ENCODE data around the gene WWTR1.

DNA sequence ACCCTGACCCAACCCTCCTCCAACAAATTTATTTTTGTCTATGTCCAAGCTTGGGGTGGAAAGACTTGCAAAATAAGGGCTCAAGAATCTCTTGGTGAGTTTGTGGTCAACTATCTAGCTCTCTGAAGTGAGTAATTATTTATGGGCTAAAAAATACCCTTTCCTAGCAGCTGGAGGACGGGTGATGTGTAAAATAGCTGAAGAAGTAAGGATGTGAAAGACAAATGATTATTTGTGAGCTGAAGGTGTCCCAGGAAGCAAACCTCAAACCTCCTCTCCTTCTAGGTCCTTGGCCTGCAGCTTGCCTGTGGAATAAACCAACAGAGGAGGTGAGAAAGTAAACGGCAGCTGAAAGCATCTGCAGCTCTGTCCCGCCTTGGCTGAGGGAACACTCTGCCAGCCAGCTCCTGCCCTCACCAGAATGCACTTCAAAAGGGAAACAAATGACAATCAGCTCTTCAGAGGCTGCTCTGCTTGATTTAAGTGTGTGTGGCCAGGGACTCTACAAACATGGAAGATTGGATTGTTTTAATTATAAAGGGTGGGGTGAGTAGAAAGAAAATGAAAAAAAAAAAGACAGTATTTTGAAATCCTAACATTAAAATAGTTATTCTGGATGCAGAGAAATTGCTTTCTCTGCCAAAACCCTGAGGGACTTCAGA lies 123.0 kb downstream of the WWTR1 start:
- TF ChIP-seq ZFP36 (IDR thresholded peaks at IDR 0.05; ENCODE audit: borderline replicate concordance, partially characterized antibody) (no peak), USF2 (IDR thresholded peaks at IDR 0.05) (no peak)
- TF ChIP-seq, protein P1, sequence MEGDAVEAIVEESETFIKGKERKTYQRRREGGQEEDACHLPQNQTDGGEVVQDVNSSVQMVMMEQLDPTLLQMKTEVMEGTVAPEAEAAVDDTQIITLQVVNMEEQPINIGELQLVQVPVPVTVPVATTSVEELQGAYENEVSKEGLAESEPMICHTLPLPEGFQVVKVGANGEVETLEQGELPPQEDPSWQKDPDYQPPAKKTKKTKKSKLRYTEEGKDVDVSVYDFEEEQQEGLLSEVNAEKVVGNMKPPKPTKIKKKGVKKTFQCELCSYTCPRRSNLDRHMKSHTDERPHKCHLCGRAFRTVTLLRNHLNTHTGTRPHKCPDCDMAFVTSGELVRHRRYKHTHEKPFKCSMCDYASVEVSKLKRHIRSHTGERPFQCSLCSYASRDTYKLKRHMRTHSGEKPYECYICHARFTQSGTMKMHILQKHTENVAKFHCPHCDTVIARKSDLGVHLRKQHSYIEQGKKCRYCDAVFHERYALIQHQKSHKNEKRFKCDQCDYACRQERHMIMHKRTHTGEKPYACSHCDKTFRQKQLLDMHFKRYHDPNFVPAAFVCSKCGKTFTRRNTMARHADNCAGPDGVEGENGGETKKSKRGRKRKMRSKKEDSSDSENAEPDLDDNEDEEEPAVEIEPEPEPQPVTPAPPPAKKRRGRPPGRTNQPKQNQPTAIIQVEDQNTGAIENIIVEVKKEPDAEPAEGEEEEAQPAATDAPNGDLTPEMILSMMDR (IDR thresholded peaks at IDR 0.05): no peak
